GM21423 (cell line): Measurements from ENCODE around the gene PGGHG.
"Not testable (repeated sequence)": the region's sequence is repeated elsewhere in the genome, so short reads cannot be mapped to it uniquely, and the experiment has no call there.

ENCODE experiments used
- ATAC-seq: cut with Tn5 transposase; IDR thresholded peaks from one replicate; pipeline ENCODE4 v1.9.1; 2021; ENCODE audit warnings: mild to moderate bottlenecking, moderate library complexity; ENCODE audit not compliant: unreplicated experiment

Gene PGGHG

GRCh38 chr11:296171-297050, 7.5 kb downstream of the PGGHG start:
- no peak for ATAC-seq

GRCh38 chr11:297051-297585, 8.2 kb downstream of the PGGHG start:
- no peak for ATAC-seq

- no peak for ATAC-seq
Observed at GRCh38 chr11:297586-298405, 8.9 kb downstream of the PGGHG start.

DNA sequence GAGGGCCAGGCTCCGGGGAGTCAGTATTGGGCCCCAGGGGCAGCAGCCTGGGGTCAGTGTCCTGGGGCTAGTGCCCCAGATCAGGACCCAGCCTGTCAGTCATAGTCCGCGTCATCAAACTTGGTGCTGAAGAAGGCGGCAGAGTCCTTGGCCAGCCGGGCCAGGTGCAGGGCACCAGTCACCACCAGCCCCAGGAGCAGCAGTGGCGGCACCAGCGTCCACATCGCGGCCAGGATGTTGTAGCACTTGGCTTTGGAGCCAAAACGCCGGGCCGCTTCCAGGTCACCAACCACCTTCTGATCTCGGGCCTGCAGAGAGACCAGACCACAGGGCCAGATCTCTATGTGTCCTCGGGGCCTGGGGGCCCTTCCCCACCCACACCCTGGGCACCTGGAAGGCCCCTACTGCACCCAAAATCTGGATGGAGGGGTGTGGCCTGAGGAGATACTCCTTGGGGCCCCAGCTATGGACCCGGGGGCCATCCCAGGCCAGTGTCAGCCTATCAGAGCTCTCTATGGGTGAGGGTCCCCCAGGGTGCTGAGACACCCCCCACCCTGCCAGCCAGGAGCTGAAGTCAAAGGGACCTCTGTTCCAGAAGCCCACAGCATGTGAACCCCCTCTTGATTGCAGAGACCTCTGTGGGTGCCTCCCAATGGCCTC, 9.6 kb downstream of the PGGHG start:
- ATAC-seq: no peak

GRCh38 chr11:299081-299891, 10.4 kb downstream of the PGGHG start, which contains the start of gene IFITM5:
TSS of gene IFITM5 (minus strand) at chr11:299526. CDS start at chr11:299490, 36 bp downstream.
- ATAC-seq: no peak

DNA sequence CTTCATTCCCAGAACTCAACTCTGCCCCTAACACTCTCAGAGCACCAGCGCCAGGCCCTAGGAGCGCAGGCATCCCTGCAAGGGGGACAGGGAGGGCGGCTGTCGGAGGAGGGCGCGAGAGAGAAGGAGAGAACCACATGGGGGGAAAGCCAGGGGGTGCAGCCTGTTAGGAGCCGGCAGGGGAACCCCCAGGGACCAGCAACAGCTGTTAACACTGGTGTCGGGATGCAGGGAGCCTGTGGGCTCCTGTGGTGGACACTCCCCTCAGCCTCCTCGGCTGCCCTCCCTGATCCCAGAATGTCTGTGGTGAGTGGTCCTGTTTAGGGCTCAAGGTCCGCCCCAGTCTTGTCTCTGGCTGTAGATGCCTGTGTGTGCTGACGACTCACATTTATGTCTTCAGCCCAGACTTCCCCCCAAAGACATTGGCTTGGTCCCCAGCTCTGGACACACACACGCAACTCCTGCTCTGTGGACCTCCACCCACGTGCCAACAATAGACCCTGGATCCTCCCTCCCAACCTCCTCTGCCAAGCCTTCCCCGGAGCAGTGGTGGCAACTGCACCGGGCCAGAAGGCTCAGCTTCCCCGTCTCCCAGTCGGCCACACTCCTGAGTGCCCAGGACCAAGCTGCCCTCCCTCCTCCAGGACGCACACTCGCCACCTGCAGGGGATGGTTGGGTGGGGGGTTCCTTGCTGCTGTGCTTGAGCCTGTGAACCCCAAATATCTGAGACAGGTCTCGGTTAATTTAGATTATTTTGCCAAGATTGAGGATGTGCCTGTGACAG, 11.2 kb downstream of the PGGHG start:
- no peak for ATAC-seq

DNA sequence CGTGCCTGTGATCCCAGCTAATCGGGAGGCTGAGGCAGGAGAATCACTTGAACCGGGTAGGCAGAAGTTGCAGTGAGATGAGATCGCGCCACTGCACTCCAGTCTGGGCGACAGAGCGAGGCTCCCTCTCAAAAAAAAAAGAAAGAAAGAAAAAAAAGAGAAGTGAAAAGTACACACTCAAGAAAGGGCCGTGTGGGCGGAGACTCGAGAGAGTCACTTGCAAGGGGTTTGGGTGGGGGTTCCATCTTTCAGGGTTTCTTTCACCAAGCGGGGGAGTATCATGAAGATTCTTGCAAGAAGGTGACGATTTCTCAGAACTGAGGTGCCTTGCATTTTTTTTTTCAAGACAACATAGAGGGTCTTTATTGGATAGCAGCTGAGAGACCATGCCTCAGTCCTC, 14.4 kb downstream of the PGGHG start:
- ATAC-seq: no peak

- ATAC-seq: no peak
Observed at GRCh38 chr11:304061-304506, 15.2 kb downstream of the PGGHG start.

GRCh38 chr11:304915-305843, 16.3 kb downstream of the PGGHG start:
- no peak for ATAC-seq

DNA sequence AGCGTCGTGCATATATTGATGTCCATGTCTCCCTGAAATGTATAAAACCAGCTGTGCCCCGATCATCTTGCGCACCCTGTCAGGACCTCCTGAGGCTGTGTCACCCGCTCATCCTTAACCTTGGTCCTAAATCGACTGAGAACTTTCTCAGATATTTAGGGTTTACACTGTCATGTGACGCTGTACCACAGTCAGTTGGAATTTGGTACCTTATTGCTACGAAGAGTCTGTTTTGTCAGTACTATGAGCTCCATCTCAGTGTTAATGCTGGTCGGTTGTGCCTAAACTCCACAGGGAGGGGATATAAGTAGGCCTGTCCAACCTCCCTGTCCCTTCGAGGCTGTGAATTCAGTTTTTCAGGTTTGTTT, 16.9 kb downstream of the PGGHG start:
- no peak for ATAC-seq

- no peak for ATAC-seq
Observed at GRCh38 chr11:306645-307371, 17.9 kb downstream of the PGGHG start.

DNA sequence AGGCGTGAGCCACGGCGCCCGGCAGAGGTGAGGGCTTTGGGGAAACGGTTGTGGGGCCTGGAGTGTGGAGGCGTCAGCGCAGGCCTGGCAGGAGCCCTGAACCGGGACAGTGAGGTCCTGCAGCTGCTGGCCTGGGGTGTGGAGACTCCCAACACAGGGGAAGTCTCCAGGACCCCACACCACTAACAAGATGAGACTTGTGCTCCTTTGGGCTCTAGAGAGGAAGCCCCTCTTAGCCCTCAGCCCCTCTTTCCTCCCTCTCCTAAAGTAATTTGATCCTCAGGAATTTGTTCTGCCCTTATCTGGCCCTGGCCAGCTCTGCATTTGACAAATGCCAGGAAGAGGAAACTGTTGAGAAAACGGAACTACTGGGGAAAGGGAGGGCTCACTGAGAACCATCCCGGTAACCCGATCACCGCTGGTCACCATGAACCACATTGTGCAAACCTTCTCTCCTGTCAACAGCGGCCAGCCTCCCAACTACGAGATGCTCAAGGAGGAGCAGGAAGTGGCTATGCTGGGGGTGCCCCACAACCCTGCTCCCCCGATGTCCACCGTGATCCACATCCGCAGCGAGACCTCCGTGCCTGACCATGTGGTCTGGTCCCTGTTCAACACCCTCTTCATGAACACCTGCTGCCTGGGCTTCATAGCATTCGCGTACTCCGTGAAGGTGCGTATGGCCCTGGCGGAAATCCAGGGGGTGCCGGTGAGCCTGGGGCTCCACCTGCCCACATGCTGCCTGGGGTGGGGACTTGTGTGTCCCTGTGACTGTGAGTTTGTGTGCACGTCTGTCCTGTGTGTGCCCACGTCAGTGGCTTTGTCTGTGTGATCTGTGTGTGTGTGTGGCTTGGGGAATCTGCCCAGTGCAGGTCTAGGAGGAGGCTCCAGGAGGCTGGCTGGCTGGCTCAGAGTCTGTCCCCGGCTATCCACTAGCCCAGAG, 19.1 kb downstream of the PGGHG start, which contains the start of gene IFITM2:
Gene IFITM2 (plus strand): TSS at position 51 of the 943 bp plus-strand sequence. CDS start 377 bp downstream, at position 428.
- peak; percentile 25 for ATAC-seq

GRCh38 chr11:308740-309665, 20.1 kb downstream of the PGGHG start:
- not testable (repeated sequence) for ATAC-seq

DNA sequence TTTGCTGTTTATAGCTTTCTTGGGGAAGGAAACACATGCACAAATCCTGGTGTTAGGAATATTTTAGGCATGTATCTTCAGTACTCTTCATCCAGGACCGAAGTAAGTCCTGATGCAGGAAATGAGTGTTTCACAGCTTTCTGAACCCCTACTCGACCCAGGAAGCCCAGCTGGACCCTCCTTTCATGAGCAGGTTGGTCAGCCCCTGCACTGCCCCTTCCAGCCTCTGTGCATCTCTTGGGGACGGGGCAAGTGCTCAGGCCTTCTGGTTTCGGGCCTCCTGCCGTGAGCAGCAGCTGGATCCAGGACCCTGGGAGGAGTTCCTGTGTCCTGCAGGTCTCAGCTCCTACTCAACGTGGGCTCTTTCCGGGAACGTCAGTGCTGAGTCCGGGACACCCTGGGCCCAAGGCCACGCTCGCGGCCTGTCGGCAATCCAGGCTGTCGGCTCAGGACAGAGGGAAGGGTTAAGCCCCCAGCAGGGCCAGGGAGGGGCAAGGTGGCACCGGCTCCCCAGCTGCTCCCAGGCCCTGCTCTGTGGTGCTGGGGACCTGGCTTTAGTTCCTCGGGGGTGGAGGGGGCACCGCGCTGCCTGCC, 21.1 kb downstream of the PGGHG start:
- ATAC-seq: not testable (repeated sequence)
